HG03103 (cell line): Measurements from ENCODE around the gene MEMO1.
"Not testable (repeated sequence)": the region's sequence is repeated elsewhere in the genome, so short reads cannot be mapped to it uniquely, and the experiment has no call there.

ENCODE experiments used
- ATAC-seq: cut with Tn5 transposase; IDR thresholded peaks from one replicate; pipeline ENCODE4 v1.9.1; 2021; ENCODE audit warnings: low read depth; ENCODE audit not compliant: unreplicated experiment

MEMO1 gene

GRCh38 chr2:31962757-31963361 lies 47.9 kb downstream of the MEMO1 start:
- no peak for ATAC-seq

DNA sequence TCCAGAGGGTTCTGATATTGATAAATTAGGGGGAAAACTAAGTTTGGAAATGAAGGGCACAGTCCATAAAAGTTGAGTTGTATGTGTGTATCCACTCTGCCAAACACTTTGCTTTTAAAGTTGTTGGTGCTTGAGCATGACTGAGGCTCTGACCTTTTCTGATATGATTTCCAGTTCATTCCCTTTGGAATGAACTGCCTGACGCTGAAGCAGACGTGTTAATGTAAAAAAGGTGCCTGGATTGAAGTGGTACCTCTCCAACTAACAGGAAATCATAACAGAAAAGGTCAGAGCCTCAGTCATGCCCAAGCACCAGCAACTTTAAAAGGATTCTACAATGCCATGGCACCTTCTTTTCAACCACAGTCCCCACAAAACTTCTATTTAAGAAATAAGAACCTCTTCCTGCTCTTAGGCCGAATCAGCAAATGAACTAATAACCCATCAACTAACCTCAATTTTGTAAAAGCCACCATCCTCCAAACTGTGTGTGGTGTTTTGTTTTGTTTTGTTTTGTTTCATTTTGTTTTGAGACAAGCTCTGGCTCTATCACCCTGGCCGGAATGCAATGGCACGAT lies 52.6 kb downstream of the MEMO1 start:
- no peak for ATAC-seq

- no peak for ATAC-seq
Measured at GRCh38 chr2:31957354-31958139, 53.3 kb downstream of the MEMO1 start.

GRCh38 chr2:31956934-31957333 lies 53.9 kb downstream of the MEMO1 start:
- ATAC-seq: not testable (repeated sequence)

DNA sequence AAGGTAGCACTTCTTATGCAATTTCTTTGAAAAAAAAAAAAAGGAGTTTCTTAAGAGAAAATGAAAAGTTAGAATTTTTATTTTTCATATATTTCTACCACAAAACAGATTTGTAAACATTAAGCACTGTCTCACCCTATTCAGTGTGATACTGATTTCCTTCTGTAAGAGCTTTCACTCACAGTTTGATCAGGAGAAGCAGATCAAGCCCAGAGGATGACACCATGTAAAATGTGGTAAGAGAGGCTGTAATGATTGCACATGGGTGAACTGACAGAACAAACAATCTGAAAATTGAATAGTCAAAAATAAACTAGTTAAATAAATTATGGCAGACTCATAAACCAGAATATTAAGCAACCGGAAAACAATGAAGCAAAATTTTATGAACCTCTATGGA lies 54.5 kb downstream of the MEMO1 start:
- ATAC-seq: no peak

GRCh38 chr2:31953095-31953494 lies 57.7 kb downstream of the MEMO1 start:
- not testable (repeated sequence) for ATAC-seq

- no peak for ATAC-seq
Measured at GRCh38 chr2:31950946-31951562, 59.8 kb downstream of the MEMO1 start.

DNA sequence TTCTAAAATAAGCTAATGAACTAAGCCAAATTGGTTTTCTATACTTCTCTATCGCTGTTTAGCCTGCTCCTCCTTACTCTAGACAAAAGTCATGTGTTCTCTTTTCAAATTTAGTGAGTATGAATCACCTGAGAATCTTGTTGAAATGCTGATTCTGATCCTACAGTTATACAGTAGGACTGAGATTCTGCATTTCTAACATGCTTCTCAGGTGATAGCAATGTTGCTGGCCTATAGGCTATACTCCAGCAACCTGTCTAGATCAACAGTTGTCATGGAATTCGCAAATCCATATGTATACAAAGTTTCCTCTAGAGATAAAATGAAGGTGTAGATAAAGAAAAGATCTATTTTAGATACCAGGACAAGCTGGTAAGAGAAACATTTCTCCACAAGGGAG lies 62.9 kb downstream of the MEMO1 start:
- ATAC-seq: no peak

- no peak for ATAC-seq
Measured at GRCh38 chr2:31946838-31947237, 64.0 kb downstream of the MEMO1 start.

- no peak for ATAC-seq
Measured at GRCh38 chr2:31945572-31945935, 65.3 kb downstream of the MEMO1 start.

- ATAC-seq: no peak
Measured at GRCh38 chr2:31944828-31945571, 65.8 kb downstream of the MEMO1 start.

GRCh38 chr2:31943636-31944225 lies 67.1 kb downstream of the MEMO1 start:
- no peak for ATAC-seq

DNA sequence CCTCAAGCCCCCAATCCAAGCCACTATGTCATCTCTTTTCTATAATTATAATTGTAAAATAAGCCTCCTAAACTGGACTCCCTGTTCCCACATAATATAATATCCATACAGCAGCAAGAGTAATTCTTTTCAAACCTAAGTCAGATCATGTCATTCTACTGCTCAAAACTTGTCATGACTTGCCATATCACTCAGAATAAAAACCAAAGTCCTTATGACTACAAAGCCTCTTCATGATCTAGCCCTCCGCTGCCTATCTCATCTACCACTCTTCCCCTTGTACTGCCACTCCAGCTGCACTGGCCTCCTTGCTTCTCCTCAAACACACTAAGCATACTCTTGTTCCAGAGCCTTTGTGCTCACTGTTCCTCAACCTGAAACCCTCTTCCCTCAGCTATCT lies 69.9 kb downstream of the MEMO1 start:
- ATAC-seq: no peak

DNA sequence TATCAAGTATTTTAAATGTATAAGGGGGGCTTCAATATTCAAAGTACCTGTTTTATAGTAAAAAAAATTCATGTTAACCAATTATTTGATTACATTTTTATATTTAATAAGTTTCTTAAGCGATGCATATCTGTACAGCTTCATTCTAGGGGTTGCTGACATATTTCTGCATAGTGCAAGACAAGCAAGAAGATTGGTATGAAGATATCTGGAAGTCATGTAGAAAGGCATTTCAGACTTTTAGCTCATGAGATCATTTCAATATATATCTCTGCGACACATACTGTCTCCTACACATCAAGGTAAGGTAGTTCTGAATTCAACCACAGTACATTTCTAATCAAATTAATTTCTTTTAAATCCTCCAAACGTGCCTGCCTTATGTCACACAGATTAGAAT lies 73.1 kb downstream of the MEMO1 start:
- no peak for ATAC-seq

DNA sequence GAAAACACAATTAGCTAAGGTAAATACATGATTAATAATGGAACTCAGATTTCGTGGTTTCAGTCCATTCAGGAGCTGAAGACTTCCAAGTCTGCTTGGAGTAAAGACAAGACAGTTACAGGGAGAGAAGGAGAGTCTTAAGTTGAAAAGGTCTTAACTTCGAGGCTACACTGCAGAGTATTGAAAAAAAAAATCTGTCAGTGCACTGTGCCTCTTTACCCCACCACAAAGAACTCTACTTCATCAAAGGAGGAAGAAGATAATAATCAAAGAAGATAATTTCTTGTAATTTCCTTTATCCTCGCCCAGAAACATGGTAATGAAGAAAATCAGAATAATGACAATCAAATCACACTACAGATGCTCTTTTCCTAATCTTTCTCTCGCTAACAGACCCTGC lies 75.4 kb downstream of the MEMO1 start:
- no peak for ATAC-seq

DNA sequence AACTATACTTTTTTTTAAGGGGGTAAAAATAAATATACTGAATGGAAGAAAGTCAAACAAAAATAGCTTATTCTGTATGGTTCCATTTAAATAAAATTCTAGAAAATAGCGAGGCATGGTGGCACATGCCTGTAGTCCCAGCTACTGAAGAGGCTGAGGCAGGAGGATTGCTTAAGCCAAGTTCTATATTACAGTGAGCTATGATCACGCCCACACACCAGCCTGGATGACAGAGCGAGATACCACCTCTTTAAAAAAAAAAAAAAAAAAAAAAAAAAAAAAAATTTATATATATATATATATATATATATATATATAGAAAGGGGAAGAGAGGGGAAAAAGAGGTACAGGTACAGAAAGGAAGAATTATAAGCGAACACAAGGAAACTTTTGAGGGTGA lies 77.7 kb downstream of the MEMO1 start:
- ATAC-seq: no peak

GRCh38 chr2:31932589-31932988 lies 78.2 kb downstream of the MEMO1 start:
- ATAC-seq: no peak

DNA sequence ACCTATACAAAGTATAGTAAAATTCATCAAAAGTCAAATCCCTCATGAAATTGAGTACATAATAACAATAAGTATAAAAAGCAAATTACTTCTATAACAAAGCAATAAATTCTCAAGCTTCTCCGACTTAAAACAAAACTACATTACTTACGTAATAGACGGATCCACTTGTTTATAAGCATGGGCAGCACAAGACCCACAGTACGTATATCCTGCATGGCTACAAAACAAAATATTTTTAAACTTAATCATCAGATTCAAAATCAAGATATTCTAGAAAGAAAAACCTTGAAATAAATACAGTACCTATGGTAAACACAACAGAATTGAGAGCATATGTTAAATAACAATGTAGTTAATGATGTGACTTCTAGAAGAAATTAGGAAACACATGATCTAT lies 78.9 kb downstream of the MEMO1 start:
- ATAC-seq: no peak

- ATAC-seq: no peak
Measured at GRCh38 chr2:31925517-31925916, 85.3 kb downstream of the MEMO1 start.

DNA sequence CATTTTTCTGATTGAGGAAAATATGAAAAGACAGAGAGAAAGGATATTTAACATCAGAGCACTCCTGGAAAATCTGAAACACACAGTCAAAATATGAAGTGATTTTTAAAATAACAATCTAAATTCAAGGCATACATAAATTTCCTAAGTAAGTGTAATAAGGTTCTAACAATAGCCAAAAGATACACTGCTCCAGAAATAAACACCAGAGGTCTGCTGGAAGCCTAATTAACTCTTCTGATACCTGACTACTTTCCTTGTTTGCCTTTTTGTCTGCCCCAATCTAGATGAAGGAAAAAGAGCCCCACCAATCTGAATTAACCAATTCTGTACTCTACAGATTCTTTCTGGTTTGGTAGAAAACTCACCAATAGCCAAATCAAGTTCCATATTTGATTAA lies 87.1 kb downstream of the MEMO1 start:
- ATAC-seq: no peak
